HG03108 (cell line): ENCODE data around the gene GNAT1.

ENCODE experiments used
- ATAC-seq: cut with Tn5 transposase; IDR thresholded peaks from one replicate; pipeline ENCODE4 v1.9.1; 2021; ENCODE audit warnings: moderate library complexity; ENCODE audit not compliant: unreplicated experiment

The GNAT1 gene

DNA sequence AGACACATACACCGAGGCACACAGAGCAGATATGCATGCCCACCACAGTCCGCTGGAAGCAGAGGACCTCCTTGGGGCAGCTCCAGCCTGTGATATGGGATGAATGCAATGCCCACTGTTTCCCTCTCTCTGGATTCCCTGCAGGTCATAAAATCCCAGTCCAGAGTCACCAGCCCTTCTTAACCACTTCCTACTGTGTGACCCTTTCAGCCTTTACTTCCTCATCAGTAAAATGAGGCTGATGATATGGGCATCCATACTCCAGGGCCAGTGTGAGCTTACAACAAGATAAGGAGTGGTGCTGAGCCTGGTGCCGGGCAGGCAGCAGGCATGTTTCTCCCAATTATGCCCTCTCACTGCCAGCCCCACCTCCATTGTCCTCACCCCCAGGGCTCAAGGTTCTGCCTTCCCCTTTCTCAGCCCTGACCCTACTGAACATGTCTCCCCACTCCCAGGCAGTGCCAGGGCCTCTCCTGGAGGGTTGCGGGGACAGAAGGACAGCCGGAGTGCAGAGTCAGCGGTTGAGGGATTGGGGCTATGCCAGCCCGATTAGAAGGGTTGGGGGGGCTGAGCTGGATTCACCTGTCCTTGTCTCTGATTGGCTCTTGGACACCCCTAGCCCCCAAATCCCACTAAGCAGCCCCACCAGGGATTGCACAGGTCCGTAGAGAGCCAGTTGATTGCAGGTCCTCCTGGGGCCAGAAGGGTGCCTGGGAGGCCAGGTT, at the start of gene GNAT1:
GNAT1 (plus strand) TSS at position 675 of the 725 bp plus-strand sequence. CDS start 116 bp downstream, outside the sequence.
- no peak for ATAC-seq

DNA sequence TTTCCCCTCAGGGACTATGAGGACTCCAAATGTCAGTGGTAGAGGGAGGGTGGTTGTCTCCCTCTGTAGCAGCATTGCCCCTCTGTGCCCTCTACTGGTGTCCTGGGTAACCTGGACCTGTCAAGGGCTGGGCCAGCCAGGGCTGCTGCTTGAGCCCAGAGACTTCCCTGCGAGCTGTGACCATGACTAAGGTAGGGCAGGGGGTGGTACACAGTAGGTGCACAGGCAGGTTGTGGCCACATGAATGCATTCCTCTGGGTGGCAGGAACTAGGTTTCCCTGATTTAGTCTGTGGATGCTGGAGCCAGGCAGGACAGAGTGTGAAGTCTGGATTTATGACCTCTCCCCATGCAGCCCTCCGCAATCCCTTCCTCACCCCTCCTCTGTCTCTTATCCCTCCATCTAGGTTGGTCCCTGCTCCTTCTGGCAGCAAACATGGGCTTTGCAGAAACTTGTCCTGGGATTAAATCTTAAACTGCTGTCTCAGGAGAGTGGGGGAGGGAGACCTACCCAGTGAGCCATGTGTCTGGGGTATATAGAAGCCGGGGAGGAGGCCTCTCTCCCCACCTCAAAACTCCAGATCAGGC, 45.0 kb upstream of the GNAT1 start:
- no peak for ATAC-seq

DNA sequence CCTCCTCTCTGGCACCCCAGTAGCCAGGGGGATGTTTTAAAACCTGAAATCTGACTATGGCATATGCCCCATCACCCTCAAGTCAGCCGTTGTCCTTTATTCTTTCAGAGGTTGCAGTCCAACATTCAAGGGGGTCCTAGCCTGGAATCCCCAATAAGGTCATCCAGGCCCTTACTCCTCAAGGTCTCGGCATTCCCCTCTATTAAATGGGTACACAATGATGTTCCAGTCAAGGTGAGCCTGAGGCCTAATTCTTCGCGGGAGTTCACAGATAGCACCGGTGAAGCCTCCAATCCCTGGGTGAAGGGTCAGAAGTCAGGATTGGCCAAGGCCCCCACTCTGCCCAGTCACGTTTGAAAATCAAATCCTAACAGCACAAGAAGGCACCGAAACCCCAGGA, 44.4 kb upstream of the GNAT1 start:
- ATAC-seq = no peak

DNA sequence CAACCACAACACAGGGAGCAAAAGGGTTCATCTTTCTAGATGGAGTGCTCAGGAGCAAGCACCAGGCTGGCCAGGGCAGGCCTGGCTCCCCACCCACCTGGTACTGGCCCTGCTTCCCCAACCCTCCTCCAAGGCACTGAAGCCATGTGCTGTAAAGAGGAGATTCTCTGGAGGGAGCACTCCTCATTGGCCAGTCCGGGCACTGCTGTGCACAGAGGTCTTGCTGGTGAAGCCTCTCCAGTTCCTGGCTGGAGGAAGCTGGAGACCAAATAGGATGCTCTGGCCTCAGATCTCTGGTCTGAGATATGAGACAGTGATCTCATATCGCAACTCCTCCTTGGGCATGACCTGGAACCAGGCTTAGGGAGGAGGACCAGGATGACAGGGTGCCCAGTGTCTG, 44.0 kb upstream of the GNAT1 start:
- no peak for ATAC-seq

DNA sequence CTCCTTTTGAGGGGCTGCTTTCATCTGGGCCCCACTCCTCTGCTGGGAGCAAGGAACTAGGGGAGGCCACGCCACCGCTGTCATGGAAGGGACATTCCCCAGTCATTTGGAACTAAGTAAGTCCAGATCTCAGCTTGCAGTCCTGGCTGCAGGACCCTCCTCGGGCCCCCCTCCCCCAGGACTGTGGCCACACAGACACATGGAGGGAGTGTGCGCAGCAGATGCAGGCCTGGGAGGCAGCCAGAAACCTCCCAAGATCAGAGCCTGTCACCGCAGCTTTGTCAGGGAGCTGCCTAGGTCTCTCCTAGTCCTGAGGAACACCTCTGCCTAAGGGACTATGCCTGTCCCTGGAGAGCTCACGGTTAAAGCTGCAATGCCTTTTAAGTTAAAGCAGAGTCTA, 43.5 kb upstream of the GNAT1 start:
- no peak for ATAC-seq

DNA sequence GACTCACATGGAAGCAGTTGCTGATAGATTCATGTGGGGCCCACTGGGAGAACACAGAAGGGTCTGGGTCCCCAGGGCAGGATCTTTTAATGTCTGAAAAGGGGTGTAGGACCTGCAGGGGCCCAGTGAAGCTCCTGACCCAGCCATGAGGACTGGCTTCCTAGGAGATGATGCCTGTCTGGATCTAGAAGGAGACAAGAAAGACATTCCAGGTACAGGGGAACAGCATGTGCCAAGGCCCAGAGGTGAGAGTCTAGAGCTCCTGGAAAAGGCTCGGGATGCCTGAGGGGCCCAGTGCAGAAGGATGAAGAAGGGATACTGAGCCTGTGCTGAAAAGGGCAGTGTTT, 41.0 kb upstream of the GNAT1 start:
- ATAC-seq = no peak

DNA sequence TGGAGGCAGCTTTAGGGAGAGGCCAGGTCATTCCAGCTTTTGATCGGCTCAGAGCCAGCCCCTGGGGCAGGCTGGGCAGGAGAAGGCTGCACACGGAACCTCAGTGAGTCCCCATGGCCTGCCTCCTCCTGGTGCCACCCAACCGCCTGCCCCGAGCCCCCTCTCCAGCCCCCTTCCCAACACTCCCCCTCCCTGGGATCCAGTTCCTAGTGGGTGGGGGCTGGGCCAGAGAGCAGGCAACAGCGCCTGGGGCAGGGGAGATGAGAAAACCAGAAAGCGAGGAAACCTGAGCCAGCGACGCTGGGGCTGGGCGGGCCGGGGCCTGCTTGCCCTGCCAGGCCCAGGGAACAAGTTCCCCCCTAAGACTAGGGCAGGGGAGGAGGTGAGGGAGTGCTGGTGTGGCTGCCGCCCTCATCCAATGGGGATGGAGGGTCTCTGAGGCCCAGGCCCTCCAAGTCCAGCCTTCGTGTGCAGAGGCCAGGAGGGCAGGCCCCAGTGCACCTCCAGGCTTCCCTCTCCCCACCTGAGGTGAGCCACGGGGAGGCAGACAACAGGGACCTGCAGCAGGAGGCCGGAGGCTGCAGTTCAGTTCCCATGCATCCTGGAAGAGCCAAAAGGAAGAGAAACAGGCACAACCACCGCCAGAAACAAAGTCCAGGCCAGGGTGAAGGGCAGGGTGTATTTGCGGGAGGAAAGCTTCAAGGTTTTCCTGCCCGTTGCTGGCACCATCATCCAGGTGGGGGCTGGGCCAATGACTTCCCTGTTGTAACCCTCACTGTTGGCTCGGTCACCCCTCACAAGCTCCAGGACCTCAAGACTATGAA, 40.3 kb upstream of the GNAT1 start:
- ATAC-seq = no peak

DNA sequence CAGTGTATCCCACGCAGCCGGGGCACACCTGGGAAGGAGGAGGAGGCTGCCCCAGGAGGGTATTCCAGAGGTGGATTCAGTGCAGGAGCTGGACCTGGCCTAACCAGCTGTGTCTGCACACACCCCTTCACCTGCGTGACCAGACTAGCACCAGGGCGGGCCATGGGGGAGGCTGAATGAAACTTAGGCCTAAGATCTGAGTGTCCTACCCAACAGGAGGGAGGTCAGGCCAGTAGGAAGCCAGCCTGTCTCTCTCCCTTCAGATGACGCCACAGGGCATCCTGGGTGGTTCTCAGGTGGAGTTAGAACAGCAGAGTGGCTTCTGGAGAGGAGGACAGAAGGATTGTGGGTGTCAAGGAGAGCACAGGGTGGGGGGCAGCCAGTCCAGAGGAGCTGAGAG, 39.7 kb upstream of the GNAT1 start:
- ATAC-seq = no peak

DNA sequence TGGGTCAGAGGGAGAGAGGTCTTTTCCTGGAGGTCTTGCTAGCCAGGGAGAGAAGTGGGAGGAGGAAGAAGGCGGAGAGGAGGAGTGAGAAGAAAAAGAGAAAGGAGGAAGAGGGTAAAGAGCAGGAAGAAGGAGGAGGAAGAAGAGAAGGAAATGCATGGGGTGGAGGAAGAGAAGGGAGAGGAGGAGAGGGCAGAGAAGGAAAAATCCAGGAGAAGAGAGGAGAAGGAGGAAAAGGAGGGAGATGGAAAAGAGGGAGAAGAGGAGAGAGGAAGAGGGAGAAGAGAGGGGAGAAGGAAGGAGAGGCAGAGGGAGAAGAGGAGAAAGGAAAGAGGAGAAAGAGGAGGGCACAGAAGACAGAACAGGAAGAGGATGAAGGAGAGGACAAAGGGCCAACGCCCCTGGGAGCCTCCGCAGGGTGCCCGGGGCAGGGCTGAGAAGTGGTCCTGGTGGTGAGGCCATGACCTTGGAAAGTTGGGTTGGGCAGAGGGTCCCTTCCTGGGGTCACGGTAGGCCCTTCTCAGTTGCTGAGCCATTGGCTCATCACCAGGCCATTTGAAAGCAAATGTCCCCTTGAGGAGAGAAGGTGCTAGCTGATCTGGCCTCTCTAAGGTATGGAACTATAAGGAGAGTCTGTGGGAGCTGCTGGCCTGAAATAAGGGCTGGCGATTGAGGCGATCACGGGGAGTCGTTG, 37.5 kb upstream of the GNAT1 start:
- ATAC-seq = no peak

DNA sequence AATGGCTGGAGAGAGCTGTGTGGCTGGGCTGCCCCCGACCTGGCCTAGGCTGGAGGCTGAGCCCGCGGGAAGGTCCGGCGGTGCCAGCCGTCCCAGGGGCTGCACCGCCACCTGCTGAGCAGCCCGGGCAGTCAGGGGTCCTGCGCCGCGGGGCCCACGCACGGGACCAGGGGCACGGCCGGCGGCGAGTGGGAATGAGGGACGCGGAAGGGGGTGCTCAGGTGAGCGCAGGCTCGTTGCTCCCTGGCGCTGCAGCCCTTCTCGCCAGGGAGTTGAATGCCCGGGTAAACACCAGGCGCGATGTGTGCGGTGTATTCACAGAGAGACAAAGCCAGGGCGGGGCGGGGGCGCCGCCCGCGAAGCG, 37.0 kb upstream of the GNAT1 start:
- peak; percentile 20 for ATAC-seq

DNA sequence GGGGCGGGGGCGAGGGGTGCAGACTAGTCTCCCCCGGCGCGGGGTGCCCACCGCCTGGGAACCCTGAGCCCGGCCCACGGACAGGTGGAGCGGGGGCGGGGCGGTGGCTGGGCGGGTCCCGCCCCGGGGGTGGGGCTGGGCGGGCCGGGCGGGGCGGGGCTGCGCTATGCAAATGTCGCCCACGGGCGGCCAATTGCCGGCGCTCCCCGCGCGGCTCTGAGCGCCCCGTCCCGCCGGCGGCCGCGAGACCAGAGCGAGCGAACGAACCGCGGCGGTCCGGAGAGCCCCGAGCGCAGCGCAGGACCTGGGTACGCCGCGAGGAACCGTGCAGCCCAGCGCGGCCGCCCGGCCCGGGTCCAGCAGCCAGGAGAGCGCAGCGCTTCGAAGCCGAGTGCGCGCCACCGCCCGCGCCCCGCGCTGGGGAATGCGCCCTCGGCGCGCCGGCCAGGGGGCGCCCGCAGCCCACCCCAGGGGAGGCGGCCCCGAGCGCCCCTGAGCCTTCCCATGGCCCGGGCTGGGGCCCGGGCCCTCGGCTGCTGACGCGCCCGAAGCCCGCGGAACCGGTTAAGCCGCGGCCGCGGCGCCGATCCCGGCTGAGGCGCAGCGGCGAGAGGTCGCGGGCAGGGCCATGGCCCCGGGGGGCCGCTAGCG, 36.4 kb upstream of the GNAT1 start, which contains the start of gene SEMA3F:
SEMA3F (plus strand) TSS at position 485 of the 651 bp plus-strand sequence. CDS start 4,299 bp downstream, outside the sequence.
- peak; percentile 64 for ATAC-seq

DNA sequence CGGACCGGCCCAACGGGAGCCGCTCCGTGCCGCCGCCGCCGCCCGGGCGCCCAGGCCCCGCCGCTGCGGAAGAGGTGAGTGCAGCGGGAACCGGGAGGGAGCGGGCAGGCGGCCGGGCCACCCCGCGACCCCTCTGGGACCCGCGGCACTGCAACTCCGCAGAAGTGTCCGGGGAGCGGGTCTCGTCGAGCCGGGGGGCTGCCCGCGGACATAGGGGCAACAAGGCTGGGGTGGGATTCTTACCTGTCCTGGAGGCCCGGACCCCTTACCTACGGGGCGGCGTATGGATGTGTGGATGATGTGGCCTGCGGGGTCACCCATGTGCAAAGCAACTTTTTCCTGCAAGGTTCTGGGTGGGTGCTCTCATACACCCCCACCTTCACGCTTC, 35.9 kb upstream of the GNAT1 start:
- ATAC-seq = no peak

DNA sequence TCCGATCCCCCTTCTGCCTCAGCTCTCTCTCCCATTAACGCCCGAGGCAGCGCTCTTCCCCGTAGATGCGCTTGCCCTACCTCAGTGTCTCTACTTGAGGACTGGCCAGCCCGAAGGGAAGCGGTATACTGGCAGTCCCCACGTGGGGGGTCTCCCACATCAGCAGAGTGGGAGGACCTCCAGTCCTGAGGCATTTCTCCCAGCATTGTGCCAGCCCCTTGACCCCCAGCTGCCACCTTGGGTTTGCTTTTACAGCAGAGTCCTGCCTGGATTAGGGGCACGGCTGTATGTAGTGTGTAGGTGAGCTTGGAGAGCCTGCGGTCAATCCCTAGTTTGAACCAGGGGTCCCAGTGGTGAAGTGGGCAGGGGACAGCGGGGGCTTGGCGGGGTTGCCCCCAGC, 35.5 kb upstream of the GNAT1 start:
- no peak for ATAC-seq

DNA sequence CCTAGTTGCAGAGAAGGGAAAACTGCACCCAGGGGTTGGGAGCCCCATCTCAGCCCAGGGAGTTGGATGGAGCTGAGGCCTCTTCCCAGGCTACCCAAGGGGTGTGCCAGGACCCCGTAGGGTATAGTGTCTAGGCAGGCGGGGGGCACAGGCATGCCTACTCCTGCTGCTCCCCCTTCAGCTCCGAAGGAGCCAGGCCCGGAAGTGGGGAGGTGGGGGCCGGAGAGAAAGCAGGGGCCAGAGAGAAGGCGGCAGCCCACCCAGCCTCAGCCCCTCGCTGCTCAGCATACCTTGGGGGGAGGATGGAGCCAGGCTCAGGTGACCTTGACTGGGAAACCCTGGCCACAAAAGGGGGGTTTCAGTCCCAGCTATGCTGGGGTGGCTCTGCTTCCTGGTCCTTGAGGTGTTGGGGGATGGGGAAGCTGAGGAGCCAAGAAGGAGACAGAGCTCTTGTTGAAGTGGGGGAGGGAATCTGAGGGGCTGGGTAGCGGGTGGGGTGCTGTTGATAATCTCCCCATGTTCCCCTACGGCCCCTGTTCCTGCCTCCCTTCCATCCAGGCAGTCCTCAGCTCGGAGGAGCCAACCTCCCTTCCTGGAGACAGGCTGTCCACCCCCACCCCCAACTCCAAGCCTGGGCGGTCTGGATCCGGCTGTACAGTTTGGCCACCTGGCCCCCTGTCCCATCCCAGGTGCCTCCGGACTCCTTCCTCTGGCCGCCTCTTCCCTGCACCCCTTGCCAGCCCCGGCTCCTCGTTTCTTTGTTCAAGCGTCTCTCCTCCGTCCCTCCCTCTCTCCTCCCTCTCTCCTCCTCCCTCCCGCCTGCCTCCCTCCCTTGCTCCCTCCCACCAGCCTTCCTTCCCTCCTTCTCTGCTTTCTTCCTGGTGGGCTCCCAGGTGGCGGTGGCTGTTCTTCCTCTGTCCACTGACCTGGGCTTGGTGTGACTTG, 34.6 kb upstream of the GNAT1 start:
- ATAC-seq = no peak

DNA sequence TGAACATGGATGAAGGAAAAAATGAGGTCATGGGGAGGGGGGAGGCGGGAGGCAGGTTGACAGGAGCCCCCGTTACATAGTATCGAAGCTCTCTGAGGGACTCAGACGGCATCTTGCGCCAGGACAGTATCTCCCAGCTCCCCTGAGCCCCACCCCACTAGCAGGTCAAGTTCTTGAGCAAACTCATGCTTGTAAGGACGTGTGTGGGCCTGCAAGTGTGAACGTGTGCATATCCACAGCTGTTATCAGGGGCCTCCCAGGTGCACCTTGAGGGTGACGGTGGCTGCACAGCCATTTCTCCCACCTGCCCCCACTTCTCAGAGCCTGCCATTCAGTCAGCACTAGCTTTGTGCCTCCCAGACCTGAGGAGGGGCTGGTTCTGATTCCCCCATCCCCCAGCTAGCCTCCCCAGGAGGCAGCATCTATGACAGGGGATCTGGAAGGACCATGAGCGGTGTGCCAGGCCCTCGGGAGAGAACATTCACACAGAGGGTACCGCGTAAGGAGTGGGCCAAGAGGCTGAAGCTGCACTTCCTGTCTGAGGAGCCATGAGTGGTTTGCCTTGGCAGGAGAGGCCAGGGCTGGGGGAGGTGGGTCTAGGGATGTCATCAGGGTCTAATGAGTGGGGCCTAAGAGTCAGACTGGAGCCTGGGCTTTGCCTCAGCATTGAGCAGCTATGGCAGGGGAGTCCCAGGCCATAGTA, 33.4 kb upstream of the GNAT1 start:
- no peak for ATAC-seq

DNA sequence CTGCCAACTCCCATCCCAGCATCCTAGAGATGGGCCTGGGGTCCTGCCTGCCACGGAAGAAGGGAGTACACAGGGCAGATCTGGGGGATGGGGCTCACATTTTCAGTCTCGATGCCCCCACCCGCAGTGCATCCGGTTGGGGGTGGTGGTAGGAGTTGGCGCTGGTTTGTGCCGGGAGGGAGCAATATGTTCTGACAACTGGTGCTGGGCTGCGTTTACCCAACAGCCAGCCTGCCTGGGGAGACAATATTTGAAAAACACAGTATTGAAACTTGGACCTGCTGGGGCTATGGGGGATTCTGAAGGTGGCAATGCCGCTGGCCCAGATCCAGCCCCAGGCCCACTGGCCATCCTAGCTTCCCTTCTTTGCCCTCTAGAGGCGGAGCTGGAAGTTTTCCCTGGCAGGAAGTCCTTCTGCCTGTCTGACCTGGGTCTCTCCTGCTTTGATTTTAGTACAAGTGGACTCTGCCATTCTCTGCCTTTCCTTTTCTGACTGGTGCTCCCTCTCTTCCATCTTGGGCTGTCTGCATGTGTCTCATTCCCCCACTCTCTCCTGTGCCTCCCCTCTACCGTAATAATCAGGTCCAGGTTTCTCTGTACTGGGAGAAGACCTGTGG, 32.8 kb upstream of the GNAT1 start:
- ATAC-seq = no peak

DNA sequence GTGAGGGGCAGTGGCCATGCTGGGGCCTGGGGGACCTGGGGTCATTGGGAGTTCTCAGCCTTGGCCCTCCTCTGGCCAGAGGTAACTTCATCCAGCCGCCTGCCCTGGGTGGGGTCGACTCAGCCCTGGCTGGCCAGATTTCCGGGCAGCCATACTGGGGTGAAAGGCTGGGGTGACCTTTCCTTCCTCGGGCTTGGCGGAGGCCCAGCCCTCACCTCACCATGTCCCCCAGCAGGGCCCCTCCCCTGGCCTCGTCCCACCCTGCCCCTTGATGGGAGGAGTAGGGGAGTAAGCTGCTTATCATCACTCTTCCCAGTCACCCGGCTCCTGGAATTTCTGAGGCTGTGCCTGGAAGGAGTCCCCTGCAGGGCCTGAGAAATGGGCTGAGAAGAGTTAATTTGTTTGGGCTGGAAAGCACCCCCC, 30.8 kb upstream of the GNAT1 start:
- ATAC-seq = no peak

DNA sequence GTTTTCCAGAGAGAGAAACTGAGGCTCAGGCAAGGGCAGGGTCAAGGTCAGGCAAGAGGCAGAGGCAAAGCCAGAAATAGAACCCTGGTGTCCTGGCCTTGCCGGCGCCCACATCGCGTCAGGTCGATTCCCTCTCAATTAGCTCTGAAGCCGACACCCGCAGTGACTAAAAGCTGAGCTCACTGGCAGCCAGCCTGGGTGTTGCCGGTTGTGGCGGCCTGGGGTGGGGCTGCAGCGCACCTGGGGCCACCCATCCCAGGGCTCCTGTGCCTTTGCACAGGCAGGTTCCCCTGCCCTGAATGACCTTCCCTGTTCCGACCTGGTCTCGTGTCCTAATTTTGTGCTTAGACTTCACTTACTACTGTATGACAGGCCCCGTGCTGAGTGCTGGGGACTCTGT, 30.1 kb upstream of the GNAT1 start:
- no peak for ATAC-seq
